GM21576 (cell line): ENCODE results near the gene SMC2.

Experiments
- ATAC-seq: cut with Tn5 transposase; IDR thresholded peaks from one replicate; pipeline ENCODE4 v1.9.1; 2021; ENCODE audit warnings: mild to moderate bottlenecking, moderate library complexity; ENCODE audit not compliant: unreplicated experiment

Gene SMC2

GRCh38 chr9:104099630-104100029, 5.5 kb downstream of the SMC2 start:
- no peak for ATAC-seq

GRCh38 chr9:104104360-104104759, 10.3 kb downstream of the SMC2 start:
- no peak for ATAC-seq

GRCh38 chr9:104107799-104108198, 13.7 kb downstream of the SMC2 start:
- no peak for ATAC-seq

- ATAC-seq: no peak
These were observed 14.2 kb downstream of the SMC2 start for GRCh38 chr9:104108315-104108714.

GRCh38 chr9:104110509-104110908, 16.4 kb downstream of the SMC2 start:
- ATAC-seq: no peak

- ATAC-seq: no peak
These were observed 24.8 kb downstream of the SMC2 start for GRCh38 chr9:104118916-104119315.

- ATAC-seq: no peak
These were observed 26.9 kb downstream of the SMC2 start for GRCh38 chr9:104121022-104121421.

GRCh38 chr9:104138243-104138868, 44.2 kb downstream of the SMC2 start:
- ATAC-seq: no peak

- ATAC-seq: no peak
These were observed 48.9 kb downstream of the SMC2 start for GRCh38 chr9:104142799-104143549.

- no peak for ATAC-seq
These were observed 49.4 kb downstream of the SMC2 start for GRCh38 chr9:104143550-104143910.

GRCh38 chr9:104144336-104144735, 50.2 kb downstream of the SMC2 start:
- no peak for ATAC-seq

GRCh38 chr9:104173067-104173466, 79.0 kb downstream of the SMC2 start:
- ATAC-seq: no peak

GRCh38 chr9:104177003-104177611, 83.0 kb downstream of the SMC2 start:
- peak; percentile 61 for ATAC-seq

GRCh38 chr9:104177676-104178075, 83.6 kb downstream of the SMC2 start:
- peak; percentile 76 for ATAC-seq
